Cardiac septum (tissue), 1 donor: ENCODE results near the gene HMX1. TPM values are rescaled to one million over a fixed set of nuclear protein-coding genes. Genes with fewer than 3 reads are reported as not detected.
A peak's percentile ranks its signal among the peaks of the same experiment; 100 is the strongest.

ENCODE experiments used
- DNase-seq: peaks from one replicate; pipeline ENCODE4 v3.0.0-alpha.2; 2020; ENCODE audit warnings: low spot score
- intact Hi-C: fragments of 100-400 bp; cut with DNase I; formaldehyde crosslinking; loops from one replicate; pipeline ENCODE4 v1.14.0; 2022
- total RNA-seq: library from RNA; stranded (reverse); fragmentation: NEBNext Ultra II Directional; extraction: Animal tissue kit (Norgen Biotek cat#: 25700); gene quantifications from one replicate; pipeline ENCODE4 v1.2.1, GENCODE V29; 2021
- donor health status: DM: no; HTN: no; CAD: no.

HMX1 gene
- total RNA-seq, 1 donor from 2014 or later: not detected

DNA sequence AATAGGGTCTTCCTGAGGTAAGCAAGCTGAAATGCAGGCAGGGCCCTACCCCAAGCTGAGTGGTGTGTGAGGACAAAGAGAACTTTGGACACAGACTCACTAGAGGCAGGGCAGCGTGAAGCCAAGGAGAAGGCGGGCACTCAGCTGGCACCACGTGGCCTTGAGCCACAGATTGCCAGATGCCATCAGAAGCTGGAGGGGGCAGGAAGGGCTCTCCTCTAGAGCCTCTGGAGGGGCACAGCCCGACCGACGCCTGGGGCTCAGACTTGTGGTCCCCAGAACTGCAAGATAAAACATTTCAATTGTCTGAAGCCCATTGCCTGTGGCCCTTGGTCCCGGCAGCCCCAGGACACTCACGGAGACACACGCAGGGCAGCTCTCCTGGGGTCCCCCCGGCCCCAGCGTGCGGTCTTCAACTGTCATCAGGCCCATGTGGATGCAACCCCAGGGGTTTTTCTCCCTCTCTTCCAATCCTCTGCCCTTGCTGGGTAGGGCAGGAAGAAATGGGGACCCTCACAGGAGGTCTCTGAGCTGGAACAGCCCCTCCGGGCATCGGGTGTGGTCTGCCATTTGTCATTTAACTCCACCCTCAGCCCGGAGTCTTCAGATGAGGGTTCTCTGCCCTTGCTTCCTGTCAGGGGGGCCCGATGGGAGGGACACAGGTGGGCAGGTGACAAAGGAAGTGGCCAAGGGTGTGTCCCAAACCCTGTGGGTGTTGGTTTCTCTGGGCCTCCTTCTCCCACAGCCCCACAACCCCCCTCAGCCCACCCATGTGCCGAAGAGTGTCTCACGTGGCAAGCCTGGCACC is 22.2 kb downstream of the HMX1 start:
- DNase-seq: peak; percentile 31
- intact Hi-C loops: no loop called here

- peak; percentile 33 for DNase-seq
- intact Hi-C loops: no loop called here
Measured at GRCh38 chr4:8848507-8849265, 23.0 kb downstream of the HMX1 start.

DNA sequence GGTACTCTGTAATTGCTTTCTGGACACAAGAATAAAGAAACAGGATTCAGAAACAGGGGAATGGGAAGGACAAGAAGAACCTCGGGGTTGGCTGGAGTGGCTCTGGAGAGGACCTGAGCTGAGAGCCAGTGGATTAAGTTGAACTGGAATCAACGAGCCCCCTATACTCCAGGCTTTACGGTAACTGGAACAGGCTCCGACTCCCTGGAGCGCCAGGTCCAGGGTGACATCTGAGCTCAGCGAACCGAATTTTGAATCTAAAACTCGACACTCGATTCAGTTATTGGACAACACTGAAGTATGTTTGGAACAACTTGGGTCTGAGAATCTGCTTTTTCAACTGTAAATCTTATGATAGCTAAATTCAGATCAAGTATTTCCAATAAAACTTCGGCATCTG is 23.9 kb downstream of the HMX1 start:
- DNase-seq: peak; percentile 10
- intact Hi-C loops: no loop called here

GRCh38 chr4:8847331-8847730 is 24.3 kb downstream of the HMX1 start:
- intact Hi-C loops: no loop called here
- DNase-seq: peak; percentile 58

- DNase-seq: peak; percentile 4
- intact Hi-C loops: no loop called here
Measured at GRCh38 chr4:8846826-8847225, 24.8 kb downstream of the HMX1 start.

- intact Hi-C loops: no loop called here
- DNase-seq: peak; percentile 57
Measured at GRCh38 chr4:8846046-8846720, 25.5 kb downstream of the HMX1 start.

- DNase-seq: peak; percentile 62
- intact Hi-C loops: no loop called here
Measured at GRCh38 chr4:8844976-8845690, 26.5 kb downstream of the HMX1 start.

DNA sequence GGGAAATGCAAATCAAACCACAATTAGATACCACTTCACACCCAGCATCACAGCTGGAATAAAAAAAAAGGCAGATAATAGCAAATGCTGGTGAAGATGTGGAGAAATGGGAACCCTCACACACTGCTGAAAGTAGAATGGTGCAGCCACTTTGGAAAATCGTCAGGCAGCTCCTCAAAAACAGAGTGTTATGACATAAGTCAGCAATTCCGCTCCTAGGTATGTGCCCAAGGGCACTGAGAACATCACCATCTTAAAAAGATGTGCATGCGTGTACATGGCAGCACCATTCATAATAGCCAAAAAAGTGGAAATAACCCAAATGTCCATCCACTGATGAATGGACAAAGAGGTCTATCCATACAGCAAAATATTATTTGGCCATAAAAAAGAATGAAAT is 28.0 kb downstream of the HMX1 start:
- DNase-seq: no peak
- intact Hi-C loops: no loop called here

DNA sequence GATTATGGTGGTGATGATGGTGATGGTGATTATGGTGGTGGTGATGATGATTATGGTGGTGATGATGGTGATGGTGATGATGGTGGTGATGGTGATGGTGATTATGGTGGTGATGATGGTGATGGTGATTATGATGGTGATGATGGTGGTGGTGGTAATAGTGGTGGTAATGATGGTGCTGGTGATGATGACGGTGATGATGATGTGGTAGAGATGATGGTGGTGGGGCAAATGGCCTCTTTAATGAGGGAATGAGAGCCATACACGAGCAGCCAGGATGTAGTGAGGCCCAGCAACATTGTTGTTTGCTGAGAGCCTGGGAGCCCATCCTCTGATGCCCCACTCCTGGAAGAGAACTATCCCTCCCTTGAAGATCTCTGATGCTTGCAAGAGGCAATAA is 29.0 kb downstream of the HMX1 start:
- peak; percentile 26 for DNase-seq
- intact Hi-C loops: no loop called here

DNA sequence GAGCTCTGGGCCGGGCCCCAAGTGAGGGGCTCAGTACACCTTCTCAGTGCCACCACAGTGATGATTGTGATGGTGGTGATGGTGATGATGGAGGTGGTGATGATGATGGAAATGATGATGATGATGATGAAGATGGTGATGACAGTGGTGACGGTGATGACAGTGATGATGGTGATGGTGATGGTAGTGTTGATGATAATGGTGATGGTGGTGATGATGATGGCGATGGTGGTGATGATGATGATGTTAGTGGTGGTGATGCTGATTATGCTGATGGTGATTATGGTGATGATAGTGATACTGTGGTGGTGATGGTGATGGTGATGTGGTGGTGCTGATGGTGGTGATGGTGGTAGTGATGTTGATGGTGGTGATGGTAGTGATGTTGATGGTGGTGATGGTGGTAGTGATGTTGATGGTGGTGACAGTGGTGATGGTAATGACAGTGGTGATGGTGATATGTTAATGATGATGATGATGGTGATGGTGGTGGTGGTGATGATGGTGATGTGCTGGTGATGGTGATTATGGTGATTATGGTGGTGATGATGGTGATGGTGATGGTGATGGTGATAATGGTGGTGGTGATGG is 29.9 kb downstream of the HMX1 start:
- DNase-seq: peak; percentile 39
- intact Hi-C loops: no loop called here

GRCh38 chr4:8840816-8841455 is 30.7 kb downstream of the HMX1 start:
- intact Hi-C loops: no loop called here
- DNase-seq: peak; percentile 61

DNA sequence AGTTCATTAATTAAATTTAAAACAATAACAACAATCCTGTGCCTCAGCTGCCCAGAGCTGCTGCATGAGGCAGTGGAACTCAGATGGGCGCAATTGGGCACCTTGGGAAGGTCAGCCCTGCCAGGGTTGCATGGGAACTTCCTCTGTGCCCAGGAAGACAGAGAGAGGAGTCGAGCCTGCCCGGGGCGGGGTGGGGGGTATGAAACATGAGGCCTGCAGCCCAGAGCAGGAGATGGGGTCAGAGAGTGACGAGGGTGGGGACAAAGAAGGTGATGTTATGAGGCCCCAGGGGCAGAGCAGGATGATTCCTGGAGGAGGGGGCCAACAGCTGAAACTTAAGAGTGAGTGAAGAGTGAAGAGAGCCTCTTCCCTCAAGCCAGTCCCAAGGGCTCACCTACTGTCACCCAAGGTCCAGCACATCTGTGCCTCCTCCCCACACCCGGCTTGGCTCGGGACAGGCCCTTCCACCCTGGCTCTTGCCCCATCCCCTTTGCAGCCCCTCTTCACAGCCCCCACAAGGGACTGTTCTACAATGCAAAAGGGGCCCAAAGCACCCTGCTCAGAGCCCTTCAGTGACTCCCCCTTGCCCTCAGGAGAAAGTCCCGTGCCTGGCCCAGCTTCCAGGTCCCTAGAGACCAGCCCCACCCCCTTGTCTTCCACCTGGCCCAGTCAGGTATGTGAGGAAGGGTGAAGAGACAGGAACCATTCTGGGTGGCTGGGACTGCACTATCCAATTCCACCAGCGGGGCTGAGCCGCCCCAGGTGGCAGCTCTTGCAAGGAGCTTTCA is 31.4 kb downstream of the HMX1 start:
- DNase-seq: peak; percentile 53
- intact Hi-C loops: no loop called here

GRCh38 chr4:8838961-8839431 is 32.6 kb downstream of the HMX1 start:
- peak; percentile 56 for DNase-seq
- intact Hi-C loops: no loop called here

DNA sequence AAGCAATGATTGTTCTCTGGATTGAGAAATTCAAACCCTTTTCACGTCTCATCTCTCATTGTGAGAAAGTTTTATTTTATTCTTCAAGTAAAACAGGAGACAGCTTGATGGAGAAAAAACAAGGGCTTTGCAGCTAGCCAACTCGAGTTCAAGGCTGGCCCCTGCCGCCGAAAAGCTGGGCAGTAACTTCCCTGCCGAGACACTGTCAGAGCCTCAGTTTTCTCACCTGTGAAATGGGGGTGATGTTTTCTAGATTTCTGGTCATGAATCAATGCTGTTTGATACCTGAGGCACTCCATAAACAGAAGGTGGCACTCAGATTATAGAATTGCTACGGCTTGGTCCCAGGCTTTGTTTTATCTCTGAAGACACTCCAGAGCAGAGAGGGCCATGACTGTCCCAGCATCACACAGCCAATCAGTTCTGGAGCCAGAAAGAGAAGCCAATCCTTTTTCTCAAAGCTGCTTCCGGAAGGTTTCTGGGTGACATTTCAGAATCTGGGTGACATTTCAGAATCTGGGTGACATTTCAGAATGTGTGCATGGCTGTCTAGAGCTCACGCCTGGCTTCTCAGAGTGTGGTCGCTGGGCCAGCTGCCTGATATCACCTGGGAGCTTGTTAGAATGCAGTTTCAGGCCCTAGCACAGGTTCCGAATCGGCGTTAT is 33.2 kb downstream of the HMX1 start:
- intact Hi-C loops: no loop called here
- DNase-seq: peak; percentile 9

DNA sequence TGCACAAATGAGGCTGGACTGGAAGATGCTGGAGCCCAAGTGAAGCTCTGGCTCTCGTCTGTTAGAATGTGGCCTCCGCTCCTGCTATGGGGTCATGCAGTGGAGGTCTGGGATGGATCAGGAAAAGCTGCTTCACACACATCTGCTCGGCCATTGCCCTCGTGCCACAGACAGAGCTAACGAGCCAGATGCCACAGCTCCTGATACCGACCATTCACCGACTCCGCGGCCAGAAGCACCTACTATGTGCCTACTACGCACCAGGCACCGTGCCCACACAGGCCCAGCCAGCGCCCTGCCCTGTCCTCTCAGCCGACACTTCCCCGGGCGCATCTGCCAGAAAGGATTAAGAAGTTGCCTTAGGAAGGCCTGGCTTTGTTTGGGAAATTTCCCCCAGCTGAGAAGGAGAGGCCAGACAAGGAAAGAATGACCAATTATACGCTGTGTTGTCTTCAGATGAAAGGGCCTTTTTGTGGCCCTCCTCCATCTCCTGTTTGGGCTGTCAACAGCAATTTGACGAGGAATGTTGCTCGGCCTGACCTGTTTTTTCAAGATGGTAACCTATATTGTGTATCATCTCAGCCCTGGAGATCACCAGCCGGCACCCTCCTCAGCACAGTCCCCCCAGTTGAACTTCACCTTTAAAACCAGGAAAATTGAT is 34.3 kb downstream of the HMX1 start:
- intact Hi-C loops: no loop called here
- peak; percentile 60 for DNase-seq

- intact Hi-C loops: no loop called here
- peak; percentile 24 for DNase-seq
Measured at GRCh38 chr4:8836664-8837171, 34.9 kb downstream of the HMX1 start.
